Naive thymus-derived CD4-positive, alpha-beta T cell (primary cell): Measurements from ENCODE around the gene AHNAK. TPM values are rescaled to one million over a fixed set of nuclear protein-coding genes. Genes with fewer than 3 reads are reported as not detected.
"Not testable (repeated sequence)": the region's sequence is repeated elsewhere in the genome, so short reads cannot be mapped to it uniquely, and the experiment has no call there.

Source experiments
- ATAC-seq: fragments of 150-1000 bp; cut with Tn5 transposase; 2 replicates; pipeline ENCODE4 v1.10.0; 2021; ENCODE audit warnings: mild to moderate bottlenecking, moderate library complexity
- CTCF ChIA-PET: fragments of 350-600 bp; sonication (Branson Sonifier 250); formaldehyde crosslinking; loops from one replicate; lab custom pipeline; 2021; ENCODE audit warnings: antibody characterized with exemption; lab: Charles Lee
- POLR2A ChIA-PET: fragments of 350-600 bp; sonication (Branson Sonifier 250); formaldehyde crosslinking; loops from one replicate; lab custom pipeline; 2021; ENCODE audit warnings: antibody characterized with exemption, inconsistent platforms; lab: Charles Lee
- DNase-seq, 9 donors: peaks; one replicate each; pipeline versions ENCODE4 v3.0.0 to v3.0.0-alpha.2; 2020 to 2022; ENCODE audit warnings: mixed read lengths in 1 of 9
- H3K27ac ChIP-seq: one replicate; pipeline ENCODE4 v1.7.0; 2013; ENCODE audit warnings: mild to moderate bottlenecking, low read depth, low read length, moderate library complexity
- H3K27me3 ChIP-seq, 2 donors: one replicate each; pipeline ENCODE4 v1.7.0; 2013; ENCODE audit warnings: low read length in 2 of 2, mild to moderate bottlenecking in 2 of 2, moderate library complexity in 2 of 2; ENCODE audit not compliant: control insufficient read depth in 2 of 2, insufficient read depth in 2 of 2
- H3K36me3 ChIP-seq, 3 experiments: 1 replicate in 2 of 3; 2 replicates in 1 of 3; pipeline ENCODE4 v1.7.0; 2013; ENCODE audit warnings: low read length in 3 of 3, mild to moderate bottlenecking in 3 of 3, moderate library complexity in 1 of 3; ENCODE audit not compliant: insufficient read depth in 3 of 3, control insufficient read depth in 2 of 3
- H3K4me1 ChIP-seq, 2 donors: one replicate each; pipeline ENCODE4 v1.7.0; 2013; ENCODE audit warnings: low read length in 2 of 2, mild to moderate bottlenecking in 2 of 2, moderate library complexity in 1 of 2; ENCODE audit not compliant: control insufficient read depth in 2 of 2, insufficient read depth in 2 of 2
- H3K4me3 ChIP-seq: 2 replicates; pipeline ENCODE4 v1.7.0; 2013; ENCODE audit warnings: mild to moderate bottlenecking, low read length
- H3K9me3 ChIP-seq, 3 experiments: 1 replicate in 2 of 3; 2 replicates in 1 of 3; pipeline ENCODE4 v1.7.0; 2013; ENCODE audit warnings: low read length in 3 of 3; ENCODE audit not compliant: control insufficient read depth in 2 of 3
- H3K27ac Mint-ChIP-seq, 9 donors: one replicate each; pipeline ENCODE4 v1.8.0; 2020 to 2022; ENCODE audit warnings: mixed read lengths in 9 of 9, mild to moderate bottlenecking in 8 of 9, moderate library complexity in 5 of 9, inconsistent platforms in 2 of 9
- H3K27me3 Mint-ChIP-seq, 5 donors: one replicate each; pipeline ENCODE4 v1.8.0; 2021 to 2022; ENCODE audit warnings: mixed read lengths in 5 of 5, mild to moderate bottlenecking in 1 of 5
- H3K36me3 Mint-ChIP-seq, 5 donors: one replicate each; pipeline ENCODE4 v1.8.0; 2020 to 2022; ENCODE audit warnings: mixed read lengths in 5 of 5, mild to moderate bottlenecking in 3 of 5, inconsistent platforms in 1 of 5
- H3K4me1 Mint-ChIP-seq, 7 donors: one replicate each; pipeline ENCODE4 v1.8.0; 2020 to 2022; ENCODE audit warnings: mixed read lengths in 7 of 7, mild to moderate bottlenecking in 3 of 7, inconsistent platforms in 1 of 7
- H3K4me3 Mint-ChIP-seq, 10 donors: one replicate each; pipeline ENCODE4 v1.8.0; 2020 to 2022; ENCODE audit warnings: mild to moderate bottlenecking in 10 of 10, mixed read lengths in 10 of 10, moderate library complexity in 6 of 10, inconsistent platforms in 2 of 10
- H3K9me3 Mint-ChIP-seq, 11 donors: one replicate each; pipeline ENCODE4 v1.8.0; 2020 to 2022; ENCODE audit warnings: mixed read lengths in 11 of 11, mild to moderate bottlenecking in 4 of 11, inconsistent platforms in 1 of 11, moderate library complexity in 1 of 11
- intact Hi-C, 2 donors: fragments of 100-400 bp; cut with micrococcal nuclease; formaldehyde crosslinking; loops; one replicate each; pipeline ENCODE4 v1.15.1; 2023
- polyA plus RNA-seq, 2 donors: library from polyadenylated mRNA; unstranded; fragments of 300-500 nt; fragmentation: Illumina TruSeq; gene quantifications; one replicate each; pipeline ENCODE4 v1.2.3, GENCODE V29; 2021
- total RNA-seq, 6 experiments: library from RNA in 5 of 6; stranded (reverse) in 5 of 6; gene quantifications; 1 replicate in 5 of 6; 2 replicates in 1 of 6; pipeline ENCODE4 v1.2.3 and lab custom pipeline; 2021 to 2026

The AHNAK gene
- total and polyA plus RNA-seq, 7 experiments from 2014 or later: 6.7 to 622 (median 233) TPM

GRCh38 chr11:62592146-62592815 lies 45.7 kb upstream of the AHNAK start:
- ChIA-PET POLR2A (interaction anchor here (0.7 to 15.2 kb wide), 56 partner anchors 8 to 1748 kb away, joined by 3 to 269 read pairs (median 8); partner anchors contain the start of genes B3GAT3, BSCL2, C11orf98 and CCDC88B), CTCF (interaction anchor here (0.6 to 3.7 kb wide), 28 partner anchors 7 to 430 kb away, joined by 3 to 31 read pairs (median 5); partner anchors contain the start of genes B3GAT3, BSCL2, C11orf98 and CSKMT)
- Mint-ChIP-seq H3K27me3 (peaks cover 0 to 4% (median 0%) of the 10 kb centered on the region in 5 donors), H3K27ac (peak overlapping the region; percentile 92 to 99 (median 96)), H3K4me1 (peaks cover 26 to 68% (median 55%) of the 10 kb centered on the region in 7 donors), H3K36me3 (peaks cover 5 to 35% (median 22%) of the 10 kb centered on the region in 5 donors), H3K9me3 (peaks cover 0 to 4% (median 0%) of the 10 kb centered on the region in 11 donors), H3K4me3 (peak overlapping the region; percentile 87 to 100 (median 96))
- no peaks in the 10 kb centered on the region for H3K27me3 ChIP-seq
- ATAC-seq (no peak), DNase-seq (no peak)
- H3K9me3 ChIP-seq: no peaks in the 10 kb centered on the region
- peaks cover 14 to 35% of the 10 kb centered on the region in 2 donors for H3K4me1 ChIP-seq
- intact Hi-C loops: loop anchor here in 1 of 2 donors (2.0 to 5.0 kb wide), 3 partner anchors 55 to 240 kb away; partner anchors contain the start of genes GANAB, HNRNPUL2, STX5 and TEX54
- H3K36me3 ChIP-seq: peaks cover under 1 to 57% (median 26%) of the 10 kb centered on the region in 3 experiments
- H3K4me3 ChIP-seq: peak overlapping the region; percentile 69
- peak overlapping the region; percentile 86 for H3K27ac ChIP-seq

DNA sequence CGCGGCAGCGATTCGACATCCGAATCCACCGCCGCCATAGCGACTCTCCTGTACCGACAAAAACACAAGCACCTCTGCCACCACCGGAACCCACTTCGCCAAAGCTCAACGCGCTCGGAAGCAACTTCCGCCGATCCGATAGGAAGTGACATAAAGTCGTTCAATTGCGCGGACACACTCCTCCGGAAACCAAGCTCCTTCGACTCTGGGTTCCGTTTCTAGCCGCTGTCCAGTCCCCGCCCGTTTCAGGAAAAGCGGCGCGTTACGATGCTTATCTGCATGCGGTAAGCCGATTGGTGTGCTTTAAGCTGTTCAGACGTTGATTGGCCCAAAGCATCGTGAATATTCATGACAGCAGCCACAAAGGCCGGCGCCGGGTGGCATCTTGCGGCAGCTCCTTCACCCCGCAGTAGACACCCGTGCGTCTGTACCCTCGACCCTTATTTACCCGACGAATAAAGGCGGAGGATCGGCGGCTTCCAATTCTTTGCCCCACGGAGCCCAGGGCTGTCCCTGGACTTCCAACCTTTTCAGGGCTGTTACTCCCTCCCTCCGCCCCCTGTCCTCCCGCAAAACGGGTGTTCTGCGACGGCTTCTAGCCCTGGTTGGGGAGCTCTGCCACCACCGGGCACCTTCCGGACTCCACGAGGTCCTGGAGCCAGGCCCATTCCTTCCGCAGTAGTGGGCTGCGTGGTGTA lies 45.0 kb upstream of the AHNAK start, which contains the start of gene TUT1:
TSS of gene TUT1 (minus strand) at position 76 of the 698 bp plus-strand sequence. CDS start at position 38, 38 bp downstream.
- CTCF ChIA-PET: interaction anchor here (0.6 to 3.7 kb wide), 31 partner anchors 8 to 1698 kb away, joined by 3 to 31 read pairs (median 5); partner anchors contain the start of genes B3GAT3, BSCL2, C11orf98 and CSKMT

DNA sequence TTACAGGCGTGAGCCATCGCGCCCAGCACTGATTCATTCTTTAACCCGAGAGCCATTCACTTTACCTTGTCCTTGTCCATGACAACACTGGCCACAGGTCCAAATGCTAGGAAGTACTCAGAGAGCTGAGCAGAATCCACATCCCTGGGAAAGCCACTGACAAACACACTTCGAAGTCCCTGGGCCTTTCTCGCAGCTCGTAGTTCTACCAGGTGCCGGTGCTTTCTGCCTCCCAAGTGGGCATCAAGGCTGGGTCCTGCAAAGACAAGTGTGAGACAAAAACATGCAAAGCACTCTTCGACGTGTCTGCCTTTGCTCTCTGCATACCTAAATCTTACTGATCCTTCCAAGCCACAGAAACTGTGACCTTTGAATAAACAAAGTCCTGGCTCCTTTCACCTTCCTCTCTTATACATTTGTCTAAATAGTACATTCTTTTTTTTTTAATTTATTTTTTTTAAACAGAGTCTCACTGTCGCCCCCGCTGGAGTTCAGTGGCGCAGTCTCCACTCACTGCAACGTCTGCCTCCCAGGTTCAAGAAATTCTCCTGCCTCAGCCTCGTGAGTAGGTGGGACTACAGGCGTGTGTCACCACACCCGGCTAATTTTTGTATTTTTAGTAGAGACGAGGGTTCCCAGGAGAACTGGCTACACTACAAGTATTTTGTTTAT lies 42.5 kb upstream of the AHNAK start:
- H3K27me3 ChIP-seq: no peaks in the 10 kb centered on the region
- H3K27ac Mint-ChIP-seq: peak overlapping the region in 6 of 9 donors; percentile 4 to 99 (median 86)
- peaks cover 14 to 32% of the 10 kb centered on the region in 2 donors for H3K4me1 ChIP-seq
- ChIA-PET POLR2A (interaction anchor here (0.8 to 14.5 kb wide), 9 partner anchors 9 to 252 kb away, joined by 3 to 269 read pairs (median 4); partner anchors contain the start of genes C11orf98, CSKMT, EEF1G and EML3), CTCF (interaction anchor here (0.8 to 1.3 kb wide), 3 partner anchors 10 to 76 kb away, joined by 4 read pairs; partner anchors contain the start of genes C11orf98 and CSKMT)
- H3K9me3 ChIP-seq: no peaks in the 10 kb centered on the region
- intact Hi-C loops: no loop called here
- H3K27ac ChIP-seq: peak overlapping the region; percentile 94
- no peak for DNase-seq
- H3K9me3 Mint-ChIP-seq: peaks cover 0 to 4% (median 0%) of the 10 kb centered on the region in 11 donors
- no peak overlapping the region for H3K4me3 ChIP-seq
- H3K4me3 Mint-ChIP-seq: peak overlapping the region in 3 of 10 donors; percentile 19 to 67 (median 56)
- H3K27me3 Mint-ChIP-seq: peaks cover 0 to 4% (median 0%) of the 10 kb centered on the region in 5 donors
- no peak for ATAC-seq
- peaks cover 0 to 41% (median 4%) of the 10 kb centered on the region in 3 experiments for H3K36me3 ChIP-seq
- H3K36me3 Mint-ChIP-seq: peaks cover 0 to 16% (median 10%) of the 10 kb centered on the region in 5 donors
- H3K4me1 Mint-ChIP-seq: peaks cover 21 to 58% (median 49%) of the 10 kb centered on the region in 7 donors

More for the DNA sequence above, 45.0 kb upstream of the AHNAK start, which contains the start of gene TUT1:
- peaks cover 5 to 31% (median 22%) of the 10 kb centered on the region in 5 donors for H3K36me3 Mint-ChIP-seq
- Histone ChIP-seq H3K27ac (peak within 1 kb of the TSS; percentile 94), H3K9me3 (no peaks in the 10 kb centered on the region), H3K4me1 (peaks cover 14 to 35% of the 10 kb centered on the region in 2 donors), H3K4me3 (peak within 1 kb of the TSS; percentile 82), H3K36me3 (peaks cover 0 to 51% (median 21%) of the 10 kb centered on the region in 3 experiments), H3K27me3 (no peaks in the 10 kb centered on the region)
- POLR2A ChIA-PET: interaction anchor here (0.5 to 15.2 kb wide), 60 partner anchors 9 to 1749 kb away, joined by 3 to 269 read pairs (median 7); partner anchors contain the start of genes B3GAT3, BSCL2, C11orf98 and CCDC88B
- intact Hi-C loops: loop anchor here (1.0 to 5.0 kb wide), 22 partner anchors 8 to 290 kb away; partner anchors contain the start of genes GANAB (in 2 of the 2), HNRNPUL2 (in 2 of the 2), INTS5 (in 2 of the 2) and UBXN1 (in 2 of the 2)
- peaks cover 0 to 4% (median 0%) of the 10 kb centered on the region in 5 donors for H3K27me3 Mint-ChIP-seq
- peak within 1 kb of the TSS; percentile 87 to 100 (median 96) for H3K4me3 Mint-ChIP-seq
- peaks cover 0 to 4% (median 0%) of the 10 kb centered on the region in 11 donors for H3K9me3 Mint-ChIP-seq
- DNase-seq: peak; percentile 78 to 99 (median 98)
- ATAC-seq: peak; percentile 92
- H3K4me1 Mint-ChIP-seq: peaks cover 26 to 66% (median 52%) of the 10 kb centered on the region in 7 donors
- H3K27ac Mint-ChIP-seq: peak within 1 kb of the TSS; percentile 92 to 99 (median 96)

- peaks cover 4 to 29% (median 23%) of the 10 kb centered on the region in 7 donors for H3K4me1 Mint-ChIP-seq
- H3K4me3 ChIP-seq, H3K9me3 Mint-ChIP-seq, H3K27ac ChIP-seq, ATAC-seq, DNase-seq, H3K27ac Mint-ChIP-seq, H3K27me3 ChIP-seq, H3K9me3 ChIP-seq, H3K4me3 Mint-ChIP-seq, H3K4me1 ChIP-seq, H3K27me3 Mint-ChIP-seq, intact Hi-C loops: not testable (repeated sequence)
- ChIA-PET POLR2A (interaction anchor here (0.7 to 14.5 kb wide), 6 partner anchors 11 to 169 kb away, joined by 3 to 269 read pairs (median 4); partner anchors contain the start of genes C11orf98, CSKMT, EEF1G and HNRNPUL2), CTCF (interaction anchor here (0.6 kb wide), 2 partner anchors 158 to 164 kb away, joined by 3 read pairs; no protein-coding TSS in a partner anchor)
- peaks cover 6 to 53% (median 7%) of the 10 kb centered on the region in 3 experiments for H3K36me3 ChIP-seq
- peaks cover 0 to 13% (median 7%) of the 10 kb centered on the region in 5 donors for H3K36me3 Mint-ChIP-seq
These were observed 38.8 kb upstream of the AHNAK start for GRCh38 chr11:62585356-62585755.

- H3K4me3 Mint-ChIP-seq, intact Hi-C loops, H3K27me3 ChIP-seq, DNase-seq, ATAC-seq, H3K4me1 ChIP-seq, H3K27ac ChIP-seq, CTCF ChIA-PET, H3K4me3 ChIP-seq, H3K9me3 Mint-ChIP-seq, H3K27ac Mint-ChIP-seq, H3K27me3 Mint-ChIP-seq, H3K9me3 ChIP-seq: not testable (repeated sequence)
- peaks cover 0 to 16% (median 7%) of the 10 kb centered on the region in 5 donors for H3K36me3 Mint-ChIP-seq
- peaks cover 0 to 15% (median 6%) of the 10 kb centered on the region in 7 donors for H3K4me1 Mint-ChIP-seq
- H3K36me3 ChIP-seq: peaks cover 6 to 70% (median 7%) of the 10 kb centered on the region in 3 experiments
- POLR2A ChIA-PET: interaction anchor here (6.7 kb wide), 1 partner anchor 11 kb away, joined by 33 read pairs; the partner anchor contains the start of gene TUT1
These were observed 35.1 kb upstream of the AHNAK start for GRCh38 chr11:62581735-62582134.
